CD4-positive, alpha-beta T cell (primary cell): ENCODE measurements around the gene MYO18A. TPM values are rescaled to one million over a fixed set of nuclear protein-coding genes. Genes with fewer than 3 reads are reported as not detected.

ENCODE experiments used
- ATAC-seq: fragments of 200-7000 bp; cut with Tn5 transposase; one replicate; pipeline ENCODE4 v1.10.0; 2022; ENCODE audit warnings: mild to moderate bottlenecking; ENCODE audit not compliant: poor library complexity
- CTCF ChIA-PET: fragments of 350-600 bp; sonication (Branson Sonifier 250); formaldehyde crosslinking; loops from one replicate; lab custom pipeline; 2021; ENCODE audit warnings: antibody characterized with exemption, inconsistent platforms; lab: Charles Lee
- POLR2A ChIA-PET: fragments of 350-600 bp; sonication (Branson Sonifier 250); formaldehyde crosslinking; loops from one replicate; lab custom pipeline; 2021; ENCODE audit warnings: antibody characterized with exemption, inconsistent platforms; lab: Charles Lee
- DNase-seq, 14 experiments: peaks; one replicate each; pipeline ENCODE4 v3.0.0-alpha.2; 2013 to 2020; ENCODE audit warnings: mixed read lengths in 2 of 14
- H3K27ac ChIP-seq, 2 donors: one replicate each; pipeline versions ENCODE4 v1.5.1 to v1.7.0; 2013; ENCODE audit warnings: low read length in 2 of 2, low read depth in 1 of 2, mild to moderate bottlenecking in 1 of 2
- H3K27me3 ChIP-seq, 2 experiments: 1 replicate in 1 of 2; 2 replicates in 1 of 2; pipeline versions ENCODE4 v1.6.1 to v1.7.0; 2013; ENCODE audit warnings: low read length in 2 of 2, control low read depth in 1 of 2, mild to moderate bottlenecking in 1 of 2, moderate library complexity in 1 of 2; ENCODE audit not compliant: insufficient read depth in 2 of 2, control insufficient read depth in 1 of 2
- H3K36me3 ChIP-seq: one replicate; pipeline ENCODE4 v1.6.1; 2013; ENCODE audit warnings: low read length, control low read depth; ENCODE audit not compliant: insufficient read depth
- H3K4me1 ChIP-seq: one replicate; pipeline ENCODE4 v1.6.1; 2013; ENCODE audit warnings: low read length, control low read depth; ENCODE audit not compliant: insufficient read depth
- H3K4me3 ChIP-seq: one replicate; pipeline ENCODE4 v1.5.1; 2013; ENCODE audit warnings: mild to moderate bottlenecking, low read length, moderate library complexity
- H3K9me3 ChIP-seq, 2 experiments: 1 replicate in 1 of 2; 2 replicates in 1 of 2; pipeline versions ENCODE4 v1.6.1 to v1.7.0; 2013; ENCODE audit warnings: low read length in 2 of 2, mild to moderate bottlenecking in 2 of 2, control low read depth in 1 of 2, moderate library complexity in 1 of 2; ENCODE audit not compliant: control insufficient read depth in 1 of 2, insufficient read depth in 1 of 2
- H3K27ac Mint-ChIP-seq: one replicate; pipeline ENCODE4 v1.8.0; 2020; ENCODE audit warnings: mixed read lengths
- H3K27me3 Mint-ChIP-seq: one replicate; pipeline ENCODE4 v1.8.0; 2021; ENCODE audit warnings: mixed read lengths
- H3K36me3 Mint-ChIP-seq: one replicate; pipeline ENCODE4 v1.8.0; 2021; ENCODE audit warnings: low read depth, mixed read lengths
- H3K4me1 Mint-ChIP-seq: one replicate; pipeline ENCODE4 v1.8.0; 2021; ENCODE audit warnings: low read depth, mixed read lengths
- H3K4me3 Mint-ChIP-seq: one replicate; pipeline ENCODE4 v1.8.0; 2020; ENCODE audit warnings: mild to moderate bottlenecking, mixed read lengths
- H3K9me3 Mint-ChIP-seq: one replicate; pipeline ENCODE4 v1.8.0; 2020; ENCODE audit warnings: mixed read lengths
- intact Hi-C, 2 experiments: fragments of 100-400 bp; cut with DNase I in 1 of 2; cut with micrococcal nuclease in 1 of 2; formaldehyde crosslinking; loops; one replicate each; pipeline versions ENCODE4 v1.15.1 to v1.9.0; 2023 to 2025; cut with DNase I, micrococcal nuclease
- total RNA-seq, 174 experiments: library from RNA in 2 of 174; stranded (reverse) in 2 of 174; gene quantifications; one replicate each; pipeline ENCODE4 v1.2.3 and lab custom pipeline; 2021 to 2026
- TF ChIP-seq, protein P1 (sequence below): fragments of 200-600 bp; IDR thresholded peaks from one replicate; pipeline ENCODE4 v1.8.0; 2022; ENCODE audit warnings: antibody characterized with exemption, mild to moderate bottlenecking

MYO18A gene
- total RNA-seq, 2 experiments from 2014 or later = 87.0 to 90.1 TPM

DNA sequence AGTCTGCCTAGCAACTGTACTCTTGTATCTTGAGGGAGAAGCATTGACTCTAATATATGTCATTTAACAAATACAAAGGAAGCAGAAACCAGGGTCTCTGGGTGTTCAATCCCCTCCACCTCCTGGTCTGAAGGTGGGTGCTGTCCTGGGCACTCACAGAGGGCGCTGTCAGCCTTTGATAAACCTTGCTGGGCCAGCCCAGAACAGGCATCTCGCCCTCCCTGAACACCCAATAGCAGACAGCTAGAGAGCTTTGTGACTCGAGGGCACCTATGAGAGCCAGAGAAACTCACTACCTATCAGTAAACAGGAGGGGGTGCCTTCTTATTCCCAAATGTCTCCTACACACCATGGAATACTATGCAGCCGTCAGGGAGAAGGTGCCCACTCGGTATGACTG is 143.6 kb downstream of the MYO18A start:
- DNase-seq (no peak), ATAC-seq (no peak)
- ChIA-PET POLR2A (no interaction called here), CTCF (no interaction called here)
- H3K27ac ChIP-seq = no peak overlapping the region
- Mint-ChIP-seq H3K27me3 (peaks cover 31% of the 10 kb centered on the region), H3K36me3 (no peaks in the 10 kb centered on the region), H3K9me3 (peaks cover 7% of the 10 kb centered on the region), H3K4me1 (no peaks in the 10 kb centered on the region), H3K4me3 (no peak overlapping the region), H3K27ac (no peak overlapping the region)
- TF ChIP-seq, protein P1, sequence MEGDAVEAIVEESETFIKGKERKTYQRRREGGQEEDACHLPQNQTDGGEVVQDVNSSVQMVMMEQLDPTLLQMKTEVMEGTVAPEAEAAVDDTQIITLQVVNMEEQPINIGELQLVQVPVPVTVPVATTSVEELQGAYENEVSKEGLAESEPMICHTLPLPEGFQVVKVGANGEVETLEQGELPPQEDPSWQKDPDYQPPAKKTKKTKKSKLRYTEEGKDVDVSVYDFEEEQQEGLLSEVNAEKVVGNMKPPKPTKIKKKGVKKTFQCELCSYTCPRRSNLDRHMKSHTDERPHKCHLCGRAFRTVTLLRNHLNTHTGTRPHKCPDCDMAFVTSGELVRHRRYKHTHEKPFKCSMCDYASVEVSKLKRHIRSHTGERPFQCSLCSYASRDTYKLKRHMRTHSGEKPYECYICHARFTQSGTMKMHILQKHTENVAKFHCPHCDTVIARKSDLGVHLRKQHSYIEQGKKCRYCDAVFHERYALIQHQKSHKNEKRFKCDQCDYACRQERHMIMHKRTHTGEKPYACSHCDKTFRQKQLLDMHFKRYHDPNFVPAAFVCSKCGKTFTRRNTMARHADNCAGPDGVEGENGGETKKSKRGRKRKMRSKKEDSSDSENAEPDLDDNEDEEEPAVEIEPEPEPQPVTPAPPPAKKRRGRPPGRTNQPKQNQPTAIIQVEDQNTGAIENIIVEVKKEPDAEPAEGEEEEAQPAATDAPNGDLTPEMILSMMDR = no peak
- H3K9me3 ChIP-seq = no peaks in the 10 kb centered on the region
- no peak overlapping the region for H3K4me3 ChIP-seq
- H3K27me3 ChIP-seq = peaks cover 4 to 20% of the 10 kb centered on the region in 2 experiments
- intact Hi-C loops = no loop called here
- H3K36me3 ChIP-seq = no peaks in the 10 kb centered on the region
- H3K4me1 ChIP-seq = no peaks in the 10 kb centered on the region

DNA sequence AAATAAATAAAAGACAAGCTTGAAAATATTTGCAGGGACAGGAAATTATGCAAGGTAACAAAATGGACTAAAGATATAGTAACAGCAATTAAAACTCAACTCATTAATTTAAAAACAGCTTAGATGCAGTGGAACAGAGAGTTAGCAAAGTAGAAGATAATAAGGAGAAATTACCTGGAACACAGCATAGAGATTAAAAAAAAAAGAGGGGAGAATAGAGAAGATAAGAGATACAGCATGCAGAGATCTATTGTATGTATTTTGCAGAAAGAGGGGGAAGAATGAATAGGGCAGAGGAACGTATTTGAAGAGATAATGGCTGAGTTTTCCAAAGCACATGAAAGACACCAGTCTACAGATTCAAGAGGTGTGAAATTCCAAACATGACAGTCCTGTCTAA is 145.7 kb downstream of the MYO18A start:
- Mint-ChIP-seq H3K27ac (no peak overlapping the region), H3K27me3 (peaks cover 37% of the 10 kb centered on the region), H3K4me1 (no peaks in the 10 kb centered on the region), H3K36me3 (no peaks in the 10 kb centered on the region), H3K9me3 (peaks cover 7% of the 10 kb centered on the region), H3K4me3 (no peak overlapping the region)
- CTCF ChIA-PET = no interaction called here
- TF ChIP-seq, protein P1 = no peak
- Histone ChIP-seq H3K9me3 (no peaks in the 10 kb centered on the region), H3K36me3 (no peaks in the 10 kb centered on the region), H3K4me1 (no peaks in the 10 kb centered on the region), H3K27ac (no peak overlapping the region), H3K27me3 (peaks cover 12 to 26% of the 10 kb centered on the region in 2 experiments), H3K4me3 (no peak overlapping the region)
- no peak for DNase-seq
- ATAC-seq = no peak
- POLR2A ChIA-PET = no interaction called here
- intact Hi-C loops = no loop called here

DNA sequence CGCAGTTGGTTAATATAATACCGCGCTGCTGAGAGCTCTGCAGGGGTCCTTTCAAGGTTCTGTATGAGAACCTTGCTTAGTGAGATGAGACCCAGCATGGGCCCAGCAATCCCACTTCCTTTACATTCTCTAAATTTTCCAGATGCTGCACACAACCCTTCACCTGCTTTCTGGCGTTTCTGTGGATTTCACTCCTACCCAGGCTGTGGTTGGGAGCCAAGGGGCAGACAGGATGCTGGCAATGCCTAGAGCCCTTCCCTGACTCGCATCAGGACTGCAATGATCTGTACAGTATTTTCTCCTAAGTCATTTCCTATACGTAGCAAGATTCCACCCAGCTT is 147.4 kb downstream of the MYO18A start:
- POLR2A ChIA-PET = no interaction called here

More for the DNA sequence above, 147.4 kb downstream of the MYO18A start:
- no peak overlapping the region for H3K27ac ChIP-seq
- Mint-ChIP-seq H3K4me3 (no peak overlapping the region), H3K9me3 (peaks cover 7% of the 10 kb centered on the region), H3K27ac (no peak overlapping the region), H3K36me3 (no peaks in the 10 kb centered on the region), H3K27me3 (peaks cover 42% of the 10 kb centered on the region), H3K4me1 (no peaks in the 10 kb centered on the region)
- CTCF ChIA-PET = no interaction called here
- no peaks in the 10 kb centered on the region for H3K4me1 ChIP-seq
- DNase-seq (no peak), ATAC-seq (no peak)
- TF ChIP-seq, protein P1 = no peak
- intact Hi-C loops = no loop called here
- H3K27me3 ChIP-seq = peaks cover 18 to 22% of the 10 kb centered on the region in 2 experiments
- no peak overlapping the region for H3K4me3 ChIP-seq
- H3K9me3 ChIP-seq = no peaks in the 10 kb centered on the region
- H3K36me3 ChIP-seq = no peaks in the 10 kb centered on the region
